OCI-LY7 (cell line): ENCODE results near the gene SARDH. TPM values are rescaled to one million over a fixed set of nuclear protein-coding genes. Genes with fewer than 3 reads are reported as not detected.

Experiments used
- BruUV-seq: library from RNA; stranded (reverse); fragments of 400-500 nt; replicated peaks from 2 replicates; lab custom pipeline; 2021; lab: Mats Ljungman, UMichigan
- CTCF ChIA-PET: fragments of 300-600 bp; sonication (Branson Sonifier 250); formaldehyde crosslinking; loops from one replicate; lab custom pipeline; 2022; ENCODE audit warnings: antibody characterized with exemption; ENCODE audit not compliant: unreplicated experiment; lab: Charles Lee
- POLR2A ChIA-PET: fragments of 300-600 bp; sonication (Branson Sonifier 250); formaldehyde crosslinking; loops from one replicate; lab custom pipeline; 2022; ENCODE audit warnings: antibody characterized with exemption; lab: Charles Lee
- DNase-seq: peaks from one replicate; pipeline ENCODE4 v3.0.0-alpha.2; 2015; ENCODE audit warnings: low spot score
- H2AFZ ChIP-seq: fragments of 200-600 bp; sonication (generic), shearing (Covaris generic); 2 replicates; pipeline ENCODE4 v1.6.1; 2014; ENCODE audit warnings: mild to moderate bottlenecking, antibody characterized with exemption, low read length, moderate library complexity
- H3K27ac ChIP-seq: fragments of 200-600 bp; sonication (generic); 2 replicates; pipeline ENCODE4 v1.5.1; 2014; ENCODE audit warnings: mixed run types, low read depth, mild to moderate bottlenecking, moderate library complexity, low read length, inconsistent platforms; ENCODE audit not compliant: poor library complexity, severe bottlenecking
- H3K36me3 ChIP-seq: fragments of 200-600 bp; sonication (generic); 2 replicates; pipeline ENCODE4 v1.6.1; 2014; ENCODE audit warnings: mild to moderate bottlenecking, antibody characterized with exemption, low read length, moderate library complexity, mixed read lengths; ENCODE audit not compliant: insufficient read depth
- H3K4me1 ChIP-seq: fragments of 200-600 bp; sonication (generic); 2 replicates; pipeline ENCODE4 v1.5.1; 2014; ENCODE audit warnings: mild to moderate bottlenecking, low read length; ENCODE audit not compliant: insufficient read depth, poor library complexity, severe bottlenecking
- H3K4me2 ChIP-seq: fragments of 200-600 bp; sonication (generic); 2 replicates; pipeline ENCODE4 v1.6.1; 2014; ENCODE audit warnings: mild to moderate bottlenecking, low read length
- H3K4me3 ChIP-seq: fragments of 200-600 bp; sonication (generic); 2 replicates; pipeline ENCODE4 v1.5.1; 2014; ENCODE audit warnings: mild to moderate bottlenecking, low read depth, low read length; ENCODE audit not compliant: poor library complexity, severe bottlenecking
- H3K79me2 ChIP-seq: fragments of 200-600 bp; sonication (generic); 2 replicates; pipeline ENCODE4 v1.6.1; 2016; ENCODE audit warnings: low read depth, mild to moderate bottlenecking, low read length, moderate library complexity, mixed read lengths; ENCODE audit not compliant: insufficient read depth
- H3K9me2 ChIP-seq: fragments of 200-600 bp; sonication (generic); 2 replicates; pipeline ENCODE4 v1.6.1; 2016; ENCODE audit warnings: mild to moderate bottlenecking, low read length, mixed read lengths; ENCODE audit not compliant: insufficient read depth
- H3K9me3 ChIP-seq: fragments of 200-600 bp; sonication (generic); 2 replicates; pipeline ENCODE4 v1.6.1; 2014; ENCODE audit warnings: mild to moderate bottlenecking, mixed run types, low read length, mixed read lengths
- H4K20me1 ChIP-seq: fragments of 200-600 bp; sonication (generic); 2 replicates; pipeline ENCODE4 v1.6.1; 2014; ENCODE audit warnings: mild to moderate bottlenecking, antibody characterized with exemption, low read length, moderate library complexity, mixed read lengths; ENCODE audit not compliant: insufficient read depth
- CTCF ChIP-seq: fragments of 200-600 bp; sonication (generic); conservative IDR thresholded peaks from 2 replicates; pipeline ENCODE4 v1.5.1; 2014; ENCODE audit warnings: mild to moderate bottlenecking, antibody characterized with exemption, low read length, moderate library complexity, mixed read lengths
- EZH2phosphoT487 ChIP-seq: fragments of 200-600 bp; sonication (generic); IDR thresholded peaks from 2 replicates; pipeline ENCODE4 v1.6.1; 2018; ENCODE audit warnings: low read depth, borderline replicate concordance, mild to moderate bottlenecking, mixed run types, antibody characterized with exemption, low read length, moderate library complexity, mixed read lengths
- intact Hi-C: fragments of 100-400 bp; cut with micrococcal nuclease; formaldehyde crosslinking; loops from one replicate; pipeline ENCODE4 v1.10.0; 2022; ENCODE audit not compliant: unreplicated experiment
- total RNA-seq, 2 experiments: library from RNA; depleted of rRNA in 1 of 2; stranded (reverse); fragments of >200 nt in 1 of 2; shearing (Covaris generic) in 1 of 2; gene quantifications; 2 replicates each; pipeline ENCODE4 v1.2.3, GENCODE V29; 2014 to 2022

Gene SARDH
- total RNA-seq, 2 experiments from 2014 or later, result 42.8 to 60.8 TPM

GRCh38 chr9:133740911-133741310, 2.8 kb upstream of the SARDH start:
- CTCF ChIA-PET, result no interaction called here
- no peaks in the 10 kb centered on the region for H3K9me3 ChIP-seq
- no TSS peak for BruUV-seq
- no peak overlapping the region for H3K27ac ChIP-seq
- no peaks in the 10 kb centered on the region for H3K9me2 ChIP-seq
- H3K79me2 ChIP-seq, result no peaks in the 10 kb centered on the region
- H4K20me1 ChIP-seq, result no peaks in the 10 kb centered on the region
- H3K4me2 ChIP-seq, result no peak overlapping the region
- POLR2A ChIA-PET, result no interaction called here
- TF ChIP-seq EZH2phosphoT487, result no peak
- TF ChIP-seq CTCF, result no peak
- DNase-seq, result no peak
- intact Hi-C loops, result no loop called here
- H3K4me3 ChIP-seq, result no peak overlapping the region
- peaks cover 8% of the 10 kb centered on the region for H3K4me1 ChIP-seq
- H2AFZ ChIP-seq, result no peak overlapping the region
- no peaks in the 10 kb centered on the region for H3K36me3 ChIP-seq

DNA sequence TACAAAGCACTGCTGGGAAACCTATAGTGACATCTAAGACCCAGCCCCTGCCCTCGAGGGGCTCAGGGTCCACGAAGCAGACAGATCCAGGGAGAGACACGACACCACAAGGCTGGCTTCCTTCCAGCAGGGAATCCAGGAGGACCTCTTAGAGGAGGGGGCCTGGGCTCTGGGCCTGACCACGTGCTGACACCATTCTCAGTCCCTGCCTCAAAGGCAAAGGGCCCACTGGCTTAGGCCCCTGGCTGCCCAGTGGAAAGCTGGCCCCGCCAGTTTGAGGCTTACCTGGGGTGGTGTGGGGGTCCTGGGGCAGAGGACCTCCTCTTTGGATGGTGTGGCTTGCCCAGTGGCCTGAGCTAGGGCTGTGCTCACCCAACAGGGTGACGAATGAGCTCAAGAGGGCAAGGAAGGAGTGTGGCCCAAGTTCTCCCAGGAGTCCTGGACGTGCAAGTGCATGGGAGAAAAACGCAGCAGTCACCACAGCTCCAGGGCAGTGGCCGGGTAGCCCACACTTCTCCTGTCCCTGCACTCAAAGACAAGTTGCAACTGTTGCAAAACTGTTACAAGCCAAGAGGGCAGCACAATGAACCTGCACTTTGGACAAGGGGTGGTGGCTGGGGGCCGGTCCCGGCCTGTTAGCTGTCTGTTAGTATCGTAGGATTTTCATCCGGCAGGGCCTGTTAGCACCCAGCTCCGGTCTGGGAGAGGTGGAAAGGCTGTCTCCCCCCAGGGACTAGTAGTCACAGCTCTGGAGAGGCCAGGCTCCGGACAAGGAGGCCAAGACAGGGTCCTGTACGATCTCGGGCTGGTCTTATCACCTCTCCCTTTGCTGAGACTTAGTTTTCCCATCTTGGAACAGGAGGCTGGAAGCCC, 1.5 kb upstream of the SARDH start:
- intact Hi-C loops, result no loop called here
- CTCF ChIA-PET, result no interaction called here
- Histone ChIP-seq H3K27ac (no peak overlapping the region), H3K4me3 (no peak overlapping the region), H3K9me2 (no peaks in the 10 kb centered on the region), H3K4me1 (peaks cover 17% of the 10 kb centered on the region), H3K4me2 (no peak overlapping the region), H4K20me1 (no peaks in the 10 kb centered on the region), H3K79me2 (no peaks in the 10 kb centered on the region), H2AFZ (no peak overlapping the region), H3K36me3 (no peaks in the 10 kb centered on the region), H3K9me3 (no peaks in the 10 kb centered on the region)
- no TSS peak for BruUV-seq
- no peak for DNase-seq
- TF ChIP-seq EZH2phosphoT487, result no peak
- TF ChIP-seq CTCF, result no peak
- POLR2A ChIA-PET, result no interaction called here

- H3K4me2 ChIP-seq, result peak overlapping the region; percentile 47
- CTCF ChIA-PET, result no interaction called here
- peak overlapping the region; percentile 46; the same call in 1 of the 2 replicates for H2AFZ ChIP-seq
Observed at GRCh38 chr9:133738640-133739225, 581 bp upstream of the SARDH start.

More at GRCh38 chr9:133738640-133739225, 581 bp upstream of the SARDH start:
- Histone ChIP-seq H3K27ac (no peak overlapping the region), H3K36me3 (no peaks in the 10 kb centered on the region), H4K20me1 (no peaks in the 10 kb centered on the region), H3K79me2 (no peaks in the 10 kb centered on the region), H3K4me1 (peaks cover 18% of the 10 kb centered on the region), H3K9me2 (no peaks in the 10 kb centered on the region), H3K4me3 (no peak overlapping the region), H3K9me3 (no peaks in the 10 kb centered on the region)
- no peak for DNase-seq
- POLR2A ChIA-PET, result no interaction called here
- no TSS peak for BruUV-seq
- no peak for TF ChIP-seq CTCF
- TF ChIP-seq EZH2phosphoT487, result no peak
- intact Hi-C loops, result no loop called here
